GM12892 (cell line): ENCODE measurements around the gene KAT7.
"Not testable (repeated sequence)": the region's sequence is repeated elsewhere in the genome, so short reads cannot be mapped to it uniquely, and the experiment has no call there.

ENCODE experiments used
- DNase-seq: peaks from one replicate; pipeline ENCODE4 v3.0.0; 2011; ENCODE audit not compliant: insufficient read length
- FAIRE-seq: peaks from 2 replicates; lab custom pipeline; 2011; peaks lifted over from hg19 to GRCh38; lab: Jason Lieb, UNC
- POLR2A ChIP-seq: IDR thresholded peaks from 2 replicates; pipeline ENCODE4 v1.6.1; 2011; ENCODE audit warnings: low read depth, low read length, control low read depth
- POLR2AphosphoS5 ChIP-seq: IDR thresholded peaks from 2 replicates; pipeline ENCODE4 v1.6.1; 2011; ENCODE audit warnings: low read depth, low read length, control low read depth
- TAF1 ChIP-seq: IDR thresholded peaks from 2 replicates; pipeline ENCODE4 v1.6.1; 2011; ENCODE audit warnings: low read depth, mild to moderate bottlenecking, control low read depth, low read length, borderline replicate concordance

The KAT7 gene

DNA sequence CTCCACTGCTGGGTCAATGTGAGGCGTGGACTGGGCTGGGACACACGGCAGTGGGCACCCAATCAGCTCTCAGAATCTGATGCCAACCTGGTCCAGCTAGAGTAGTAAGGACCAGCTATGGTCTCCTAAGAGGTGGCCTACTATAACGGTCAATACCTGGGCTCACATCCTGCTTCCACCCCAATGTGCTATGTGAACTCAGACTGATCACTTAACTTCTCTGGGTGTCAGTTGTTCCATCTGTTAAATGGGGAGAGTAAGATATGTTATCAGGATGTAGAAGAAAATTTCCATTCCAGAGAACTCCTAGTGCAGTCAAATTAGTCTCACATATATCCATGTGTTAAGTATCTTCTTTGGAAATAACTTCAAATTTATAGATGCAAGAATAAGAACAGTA lies 38.8 kb upstream of the KAT7 start:
- no peak for FAIRE-seq
- TF ChIP-seq TAF1, result no peak
- TF ChIP-seq POLR2AphosphoS5, result no peak
- TF ChIP-seq POLR2A, result no peak
- DNase-seq, result no peak

DNA sequence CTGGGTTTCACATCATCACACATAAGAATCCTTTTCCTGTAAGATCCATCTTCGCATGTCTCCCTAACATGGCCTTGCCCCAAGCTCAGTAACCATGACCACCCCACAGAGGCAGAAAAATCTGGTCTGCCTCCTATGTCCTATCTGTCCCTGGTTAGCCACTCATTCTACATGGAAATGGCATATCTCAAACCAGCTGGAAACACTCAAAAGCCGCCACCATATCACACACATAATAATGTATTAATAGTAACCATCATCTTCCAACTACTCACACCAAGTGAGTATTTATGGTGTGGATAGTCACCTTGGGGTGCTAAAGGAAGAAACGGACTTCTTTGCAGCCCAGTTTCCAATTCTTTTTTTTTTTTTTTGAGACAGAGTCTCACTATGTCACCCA lies 36.0 kb upstream of the KAT7 start:
- no peak for DNase-seq
- TF ChIP-seq TAF1 (no peak), POLR2A (no peak), POLR2AphosphoS5 (no peak)
- no peak for FAIRE-seq

DNA sequence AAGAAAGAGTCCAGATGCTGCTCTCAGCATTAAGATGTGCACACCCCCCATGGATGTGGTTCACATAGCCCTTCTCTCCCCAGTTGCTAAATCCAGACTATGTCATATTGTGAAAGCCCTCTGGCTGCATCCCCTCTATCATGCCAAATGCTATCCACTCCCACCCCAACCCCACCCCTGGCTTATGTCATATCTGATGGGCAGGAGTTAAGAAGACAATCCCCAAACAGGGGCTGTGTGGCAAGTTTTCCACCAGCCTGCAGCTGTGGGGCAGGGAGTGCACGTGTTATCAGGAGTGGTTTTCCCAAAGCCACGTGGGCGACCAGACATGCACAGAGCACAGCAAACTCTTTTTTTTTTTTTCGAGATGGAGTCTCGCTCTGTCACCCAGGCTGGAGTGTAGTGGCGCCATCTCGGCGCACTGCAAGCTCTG lies 34.5 kb upstream of the KAT7 start:
- TF ChIP-seq TAF1, result no peak
- DNase-seq (no peak), FAIRE-seq (no peak)

DNA sequence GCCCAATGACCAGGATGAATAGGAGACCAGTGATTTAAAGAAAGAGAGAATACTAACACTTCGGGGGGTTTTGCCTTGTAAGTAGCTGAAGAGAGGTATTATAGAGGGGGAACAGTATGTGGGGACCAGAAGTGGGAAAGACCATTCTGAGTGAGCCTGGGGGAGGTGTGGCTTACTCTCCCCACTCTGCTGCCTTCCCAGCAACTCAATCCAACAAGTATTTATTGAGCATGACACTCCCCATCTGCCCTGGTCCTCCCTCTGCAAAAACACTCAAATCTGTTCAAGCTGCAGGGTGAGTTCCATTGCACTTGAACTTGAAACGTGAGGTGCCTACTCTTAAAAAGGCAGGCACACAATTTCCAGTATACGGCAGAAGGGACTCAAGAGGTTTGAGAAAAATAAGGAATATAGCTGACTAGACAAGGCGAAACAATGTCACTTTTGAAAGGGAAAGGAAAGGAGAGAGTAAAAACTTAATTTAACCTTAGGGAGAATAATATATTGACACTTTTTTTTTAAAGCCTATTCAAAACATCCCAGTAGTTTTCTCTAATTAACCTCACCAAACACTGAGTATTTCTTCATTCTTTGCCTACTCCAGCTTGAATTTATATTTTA lies 32.7 kb upstream of the KAT7 start:
- FAIRE-seq (no peak), DNase-seq (no peak)
- TF ChIP-seq TAF1 (no peak), POLR2A (no peak), POLR2AphosphoS5 (no peak)

DNA sequence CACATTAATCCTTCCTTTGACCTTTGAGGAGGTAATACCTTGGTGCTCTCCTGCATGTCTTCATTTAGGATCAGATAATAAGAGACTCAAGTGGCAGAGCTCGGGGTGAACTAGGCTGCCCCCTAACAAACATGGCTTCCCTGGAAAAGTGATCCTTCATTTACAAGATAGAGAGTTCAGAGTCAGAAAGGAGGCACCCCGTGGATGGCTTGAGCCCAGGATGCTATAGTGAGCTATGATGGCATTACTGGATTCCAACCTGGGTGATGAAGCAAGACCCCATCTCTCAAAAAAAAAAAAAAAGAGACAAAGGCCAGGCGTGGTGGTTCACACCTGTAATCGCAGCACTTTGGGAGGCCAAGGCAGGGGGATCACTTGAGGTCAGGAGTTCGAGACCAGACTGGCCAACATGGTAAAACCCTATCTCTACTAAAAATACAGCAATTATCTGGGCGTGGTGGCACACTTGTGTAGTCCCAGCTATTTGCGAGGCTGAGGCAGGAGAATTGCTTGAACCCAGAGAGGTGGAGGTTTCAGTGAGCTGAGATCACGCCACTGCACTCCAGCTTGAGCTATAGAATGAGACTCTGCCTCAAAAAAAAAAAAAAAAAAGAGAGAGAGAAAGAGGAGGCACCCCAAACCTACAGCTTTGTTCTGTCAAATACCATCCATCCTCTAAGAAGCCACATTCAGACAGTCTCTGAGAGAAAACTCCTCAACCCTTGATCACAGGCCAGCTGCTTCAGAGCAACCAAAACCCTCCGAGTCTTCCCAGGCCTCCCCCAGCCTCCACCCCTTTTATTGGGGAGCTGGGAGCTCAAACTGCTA lies 31.9 kb upstream of the KAT7 start:
- FAIRE-seq (no peak), DNase-seq (no peak)
- TF ChIP-seq POLR2A (no peak), TAF1 (no peak), POLR2AphosphoS5 (no peak)

DNA sequence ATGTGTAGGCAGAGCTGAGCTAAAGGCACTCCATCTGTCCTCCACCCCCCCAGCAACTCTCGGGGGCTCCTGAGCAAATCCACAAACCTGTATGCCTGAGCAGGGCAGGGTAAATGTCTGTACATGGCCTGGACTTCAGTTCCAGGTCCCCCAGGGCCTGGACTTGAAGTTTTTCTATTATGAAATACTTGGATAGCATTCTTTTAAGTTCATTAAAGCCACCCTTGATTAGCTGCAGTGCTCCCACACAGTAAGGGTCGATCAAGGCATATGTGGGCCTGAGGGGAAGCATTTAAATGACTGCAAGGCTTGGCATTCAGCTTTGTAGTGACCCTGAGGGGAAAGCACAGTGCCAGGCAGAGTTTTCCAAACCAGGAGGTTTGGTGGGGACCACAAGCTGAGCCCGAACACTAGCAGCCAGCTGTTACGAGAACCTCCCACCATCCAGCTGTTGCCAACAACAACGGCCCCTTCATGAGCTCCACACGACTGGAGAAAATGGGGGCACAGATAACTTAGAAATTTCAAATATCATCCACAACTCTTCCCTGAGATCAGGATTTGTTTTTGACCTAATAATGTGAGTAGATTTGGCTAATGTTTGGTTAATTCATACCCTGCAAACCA lies 31.2 kb upstream of the KAT7 start:
- DNase-seq (no peak), FAIRE-seq (no peak)
- TF ChIP-seq TAF1 (no peak), POLR2A (no peak), POLR2AphosphoS5 (no peak)

DNA sequence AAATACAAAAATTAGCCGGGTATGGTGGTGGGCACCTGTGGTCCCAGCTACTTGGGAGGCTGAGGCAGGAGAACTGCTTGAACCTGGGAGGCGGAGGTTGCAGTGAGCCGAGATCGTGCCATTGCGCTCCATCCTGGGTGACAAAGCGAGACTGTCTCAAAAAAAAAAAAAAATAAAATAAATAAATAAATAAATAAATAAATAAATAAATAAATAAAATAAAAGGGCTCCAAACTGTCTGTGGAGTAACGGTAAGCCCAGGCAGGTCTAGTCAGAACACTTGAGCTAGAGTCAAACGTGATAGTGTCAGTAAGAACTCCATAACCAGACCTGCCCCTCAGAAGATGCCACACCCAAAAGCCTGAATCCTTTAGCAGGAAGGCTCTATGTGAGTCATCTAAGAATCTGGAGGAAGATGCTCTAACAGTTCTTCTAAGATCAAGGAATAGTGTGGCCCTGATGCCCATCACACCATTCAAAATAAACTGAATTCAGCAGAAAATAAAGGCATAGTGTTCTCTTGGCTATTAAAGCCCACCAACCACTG lies 29.9 kb upstream of the KAT7 start:
- not testable (repeated sequence) for FAIRE-seq, DNase-seq

DNA sequence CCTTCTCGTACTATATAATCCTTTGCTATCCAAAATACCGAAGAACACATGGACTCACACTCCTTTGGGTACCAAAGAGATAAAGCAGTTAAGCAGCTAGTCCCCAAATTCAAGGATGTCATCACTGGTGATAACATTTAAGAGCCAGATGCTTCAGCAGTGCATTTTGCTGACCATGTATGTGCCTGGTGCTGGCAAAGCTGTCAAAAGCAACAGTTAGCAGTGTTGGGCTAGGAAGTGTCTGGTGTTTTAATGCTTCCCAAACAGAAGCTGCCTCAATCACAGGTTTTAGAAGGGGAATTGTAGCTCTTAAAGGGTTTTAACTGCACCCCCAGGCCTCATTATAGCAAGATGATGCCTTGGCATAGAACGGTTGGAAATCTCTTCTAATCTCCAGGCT lies 29.3 kb upstream of the KAT7 start:
- DNase-seq (no peak), FAIRE-seq (no peak)
- TF ChIP-seq POLR2A (no peak), TAF1 (no peak), POLR2AphosphoS5 (no peak)

DNA sequence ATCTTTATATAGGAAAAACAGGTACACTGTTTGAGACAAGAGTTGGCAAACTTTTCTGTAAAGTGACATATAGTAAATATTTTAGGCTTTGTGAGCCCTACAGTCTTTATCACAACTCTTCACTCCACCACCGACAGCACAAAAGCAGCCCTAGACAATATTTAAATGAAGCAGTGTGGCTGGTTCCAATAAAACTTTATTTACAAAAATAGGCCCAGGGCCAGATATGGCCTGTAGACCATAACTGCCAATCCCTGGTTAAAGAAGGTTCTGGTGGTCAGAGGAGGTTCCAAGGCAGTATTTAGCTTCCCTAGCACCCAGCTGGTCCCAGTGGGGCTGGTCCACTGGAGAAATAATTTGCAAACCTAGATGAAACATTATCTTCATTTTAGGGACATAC lies 28.2 kb upstream of the KAT7 start:
- FAIRE-seq, result no peak
- no peak for DNase-seq
- TF ChIP-seq TAF1 (no peak), POLR2A (no peak), POLR2AphosphoS5 (no peak)

DNA sequence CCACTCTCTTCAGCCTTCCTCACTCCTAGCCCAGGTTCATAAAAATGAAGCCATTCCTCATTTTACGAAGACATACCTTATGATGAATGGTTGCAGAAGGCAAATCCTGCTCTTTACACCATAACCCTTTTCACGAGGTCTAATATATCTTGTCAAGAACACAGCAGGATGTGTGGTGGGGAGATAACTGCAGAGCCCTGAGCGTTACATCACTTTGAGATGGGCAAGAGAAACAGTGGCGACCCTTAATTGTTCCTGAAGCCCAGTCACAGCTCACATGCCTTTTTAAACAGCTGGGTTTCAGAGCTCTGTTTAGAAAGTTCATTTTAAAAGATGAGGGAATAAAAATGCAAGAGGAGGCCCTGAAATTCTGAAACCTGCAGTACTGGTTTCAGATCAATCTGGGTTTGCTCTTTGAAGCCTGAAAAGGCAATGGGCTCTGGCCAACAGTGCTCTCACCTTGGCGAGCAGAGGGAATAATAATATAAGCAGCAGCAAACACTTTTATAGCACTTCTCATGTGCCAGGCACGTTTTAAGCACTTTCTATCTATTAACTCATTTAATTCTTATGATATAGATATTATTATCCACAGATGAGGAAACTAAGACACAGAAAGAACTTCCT lies 27.4 kb upstream of the KAT7 start:
- TF ChIP-seq POLR2A (no peak), TAF1 (no peak), POLR2AphosphoS5 (no peak)
- DNase-seq, result no peak
- peak; percentile 70 for FAIRE-seq

DNA sequence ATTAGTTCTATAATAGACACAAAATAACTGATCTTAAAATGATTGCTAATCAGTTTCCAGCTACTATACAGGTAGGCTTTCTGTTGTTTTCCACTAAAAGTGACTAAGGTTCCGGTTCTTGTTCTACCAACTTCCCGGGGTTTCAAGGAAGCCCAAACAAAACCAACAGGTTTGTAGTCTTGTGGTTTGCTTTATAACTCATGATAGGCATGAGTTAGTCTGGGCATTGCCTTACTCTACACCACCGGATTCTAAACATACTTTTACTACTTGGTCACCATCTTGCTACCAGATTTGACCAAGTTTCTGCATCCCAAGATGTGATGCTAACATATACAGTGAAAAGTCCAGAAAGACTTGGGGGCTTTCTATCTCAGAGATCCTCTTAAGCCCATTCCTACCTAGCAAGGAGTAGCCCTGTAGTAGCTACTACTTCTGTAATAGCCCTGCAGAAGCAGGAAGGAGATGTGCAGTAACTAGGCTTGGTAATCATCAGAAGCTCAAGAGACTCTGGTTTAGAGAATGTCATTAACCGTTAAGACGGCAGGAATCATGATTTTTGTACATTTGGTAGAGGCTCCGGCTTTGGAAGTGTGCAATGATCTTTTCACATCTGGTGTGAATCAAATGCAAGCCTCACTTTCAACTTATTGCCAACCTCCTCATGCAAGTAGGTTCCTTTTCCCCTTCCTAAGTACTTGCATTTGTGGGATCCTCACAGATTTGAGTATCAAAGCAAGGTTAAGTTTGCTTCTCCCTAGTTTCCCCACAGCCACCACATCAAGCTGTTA lies 26.1 kb upstream of the KAT7 start:
- DNase-seq (no peak), FAIRE-seq (no peak)
- TF ChIP-seq TAF1, result no peak
- TF ChIP-seq POLR2A, result no peak
- TF ChIP-seq POLR2AphosphoS5, result no peak
